H9 (cell line): ENCODE measurements around the gene VGF. TPM values are rescaled to one million over a fixed set of nuclear protein-coding genes. Genes with fewer than 3 reads are reported as not detected.
A peak's percentile ranks its signal among the peaks of the same experiment; 100 is the strongest.

ENCODE experiments used
- DNase-seq: peaks from one replicate; pipeline ENCODE4 v3.0.0-alpha.2; 2017
- H2AFZ ChIP-seq: one replicate; pipeline ENCODE4 v1.6.1; 2013; ENCODE audit warnings: mild to moderate bottlenecking, low read length, control low read depth, moderate library complexity
- H2AK5ac ChIP-seq: 2 replicates; pipeline ENCODE4 v1.6.1; 2013; ENCODE audit warnings: low read length, control low read depth, mixed read lengths; ENCODE audit not compliant: insufficient read length
- H2BK120ac ChIP-seq: one replicate; pipeline ENCODE4 v1.6.1; 2013; ENCODE audit warnings: low read depth, mild to moderate bottlenecking, low read length, control low read depth, inconsistent platforms; ENCODE audit not compliant: poor library complexity, severe bottlenecking
- H2BK12ac ChIP-seq: 2 replicates; pipeline ENCODE4 v1.6.1; 2013; ENCODE audit warnings: low read length, control low read depth, mixed read lengths, low read depth; ENCODE audit not compliant: insufficient read length
- H2BK15ac ChIP-seq: 2 replicates; pipeline ENCODE4 v1.6.1; 2013; ENCODE audit warnings: low read depth, low read length, control low read depth
- H2BK20ac ChIP-seq: one replicate; pipeline ENCODE4 v1.6.1; 2013; ENCODE audit warnings: low read depth, mild to moderate bottlenecking, low read length, control low read depth, inconsistent platforms; ENCODE audit not compliant: poor library complexity, severe bottlenecking
- H2BK5ac ChIP-seq: 2 replicates; pipeline ENCODE4 v1.6.1; 2013; ENCODE audit warnings: low read length, control low read depth, mixed read lengths; ENCODE audit not compliant: insufficient read length
- H3K14ac ChIP-seq: 2 replicates; pipeline ENCODE4 v1.6.1; 2013; ENCODE audit warnings: low read length, control low read depth; ENCODE audit not compliant: insufficient read depth
- H3K18ac ChIP-seq: 2 replicates; pipeline ENCODE4 v1.6.1; 2013; ENCODE audit warnings: low read depth, mild to moderate bottlenecking, mixed read lengths, low read length, control low read depth; ENCODE audit not compliant: insufficient read length
- H3K23ac ChIP-seq: 2 replicates; pipeline ENCODE4 v1.6.1; 2013; ENCODE audit warnings: low read length, control low read depth, mixed read lengths, low read depth; ENCODE audit not compliant: insufficient read length
- H3K23me2 ChIP-seq: 2 replicates; pipeline ENCODE4 v1.6.1; 2013; ENCODE audit warnings: low read depth, mild to moderate bottlenecking, mixed read lengths, low read length, control low read depth; ENCODE audit not compliant: insufficient read length, poor library complexity, severe bottlenecking
- H3K27ac ChIP-seq: 2 replicates; pipeline ENCODE4 v1.5.1; 2013; ENCODE audit warnings: low read length, control low read depth, mixed read lengths, low read depth; ENCODE audit not compliant: insufficient read length
- H3K27me3 ChIP-seq: 2 replicates; pipeline ENCODE4 v1.6.1; 2013; ENCODE audit warnings: low read length, control low read depth, inconsistent platforms; ENCODE audit not compliant: insufficient read depth
- H3K4ac ChIP-seq: 2 replicates; pipeline ENCODE4 v1.6.1; 2013; ENCODE audit warnings: low read depth, mild to moderate bottlenecking, control low read depth, inconsistent platforms, low read length, moderate library complexity
- H3K4me1 ChIP-seq: 2 replicates; pipeline ENCODE4 v1.6.1; 2013; ENCODE audit warnings: low read length, control low read depth, inconsistent platforms; ENCODE audit not compliant: insufficient read depth
- H3K4me2 ChIP-seq: 2 replicates; pipeline ENCODE4 v1.6.1; 2013; ENCODE audit warnings: low read length, control low read depth, mixed read lengths; ENCODE audit not compliant: insufficient read length, insufficient read depth
- H3K56ac ChIP-seq: 2 replicates; pipeline ENCODE4 v1.6.1; 2013; ENCODE audit warnings: low read depth, mild to moderate bottlenecking, mixed read lengths, low read length, control low read depth; ENCODE audit not compliant: insufficient read length
- H3K79me1 ChIP-seq: 2 replicates; pipeline ENCODE4 v1.6.1; 2013; ENCODE audit warnings: low read depth, mild to moderate bottlenecking, moderate library complexity, low read length, control low read depth, inconsistent platforms; ENCODE audit not compliant: insufficient read depth, poor library complexity, severe bottlenecking
- H3K79me2 ChIP-seq: 2 replicates; pipeline ENCODE4 v1.6.1; 2013; ENCODE audit warnings: low read length, control low read depth, inconsistent platforms; ENCODE audit not compliant: insufficient read depth
- H3K9ac ChIP-seq: 2 replicates; pipeline ENCODE4 v1.6.1; 2013; ENCODE audit warnings: low read length, control low read depth, mixed read lengths; ENCODE audit not compliant: insufficient read length; ENCODE audit errors: extremely low read depth
- H3K9me3 ChIP-seq: one replicate; pipeline ENCODE4 v1.6.1; 2013; ENCODE audit warnings: low read depth, low read length, inconsistent platforms; ENCODE audit not compliant: control insufficient read depth
- H3T11ph ChIP-seq: one replicate; pipeline ENCODE4 v1.6.1; 2013; ENCODE audit warnings: mild to moderate bottlenecking, low read length, control low read depth, inconsistent platforms
- H4K20me1 ChIP-seq: one replicate; pipeline ENCODE4 v1.6.1; 2013; ENCODE audit not compliant: control insufficient read depth, insufficient read length, insufficient read depth
- H4K5ac ChIP-seq: 2 replicates; pipeline ENCODE4 v1.6.1; 2013; ENCODE audit warnings: low read depth, mild to moderate bottlenecking, mixed read lengths, low read length, control low read depth; ENCODE audit not compliant: insufficient read length
- H4K8ac ChIP-seq: replicated peaks from 2 replicates; pipeline ENCODE4 v1.6.1; 2013; ENCODE audit warnings: low read length, control low read depth, mixed read lengths, low read depth; ENCODE audit not compliant: insufficient read length
- H4K91ac ChIP-seq: 2 replicates; pipeline ENCODE4 v1.6.1; 2013; ENCODE audit warnings: low read depth, mild to moderate bottlenecking, moderate library complexity, mixed read lengths, low read length, control low read depth; ENCODE audit not compliant: insufficient read length
- H3K27ac Mint-ChIP-seq, 3 experiments: 2 replicates in 2 of 3; 3 replicates in 1 of 3; pipeline ENCODE4 v1.8.0; 2020 to 2021; ENCODE audit warnings: mixed read lengths in 3 of 3, mild to moderate bottlenecking in 1 of 3, moderate library complexity in 1 of 3
- H3K27me3 Mint-ChIP-seq: 2 replicates; pipeline ENCODE4 v1.8.0; 2021; ENCODE audit warnings: low read depth, mild to moderate bottlenecking, moderate library complexity, mixed read lengths
- H3K36me3 Mint-ChIP-seq, 3 experiments: 2 replicates in 2 of 3; 3 replicates in 1 of 3; pipeline ENCODE4 v1.8.0; 2020 to 2021; ENCODE audit warnings: low read depth in 3 of 3, mixed read lengths in 3 of 3; ENCODE audit not compliant: insufficient read depth in 1 of 3
- H3K4me1 Mint-ChIP-seq, 2 experiments: 2 replicates each; pipeline ENCODE4 v1.8.0; 2020; ENCODE audit warnings: mixed read lengths in 2 of 2
- H3K4me3 Mint-ChIP-seq, 2 experiments: 2 replicates in 1 of 2; 3 replicates in 1 of 2; pipeline ENCODE4 v1.8.0; 2020 to 2021; ENCODE audit warnings: mild to moderate bottlenecking in 2 of 2, mixed read lengths in 2 of 2, moderate library complexity in 1 of 2
- H3K9me3 Mint-ChIP-seq, 2 experiments: 2 replicates in 1 of 2; 3 replicates in 1 of 2; pipeline ENCODE4 v1.8.0; 2020; ENCODE audit warnings: mild to moderate bottlenecking in 2 of 2, mixed read lengths in 2 of 2, moderate library complexity in 1 of 2
- WGBS: extraction: QIAGEN DNeasy Blood & Tissue Kit; methylation state at CpG from one replicate; pipeline ENCODE4 v1.1.7; 2013; ENCODE audit warnings: missing lambda C conversion rate, low lambda C conversion rate, mixed read lengths; ENCODE audit not compliant: insufficient read length; ENCODE audit errors: extremely low coverage; 5-methylcytosine and 5-hydroxymethylcytosine counted together
- total RNA-seq: library from RNA; stranded (reverse); gene quantifications from 2 replicates; pipeline ENCODE4 v1.2.1, GENCODE V29; 2021
- TF ChIP-seq, protein P1 (sequence below): fragments of 200-600 bp; sonication (generic); conservative IDR thresholded peaks from 3 replicates; pipeline ENCODE4 v1.8.0; 2021; ENCODE audit warnings: antibody characterized with exemption, mild to moderate bottlenecking

Gene VGF
- total RNA-seq, 1 experiment from 2014 or later: 37.1 TPM

DNA sequence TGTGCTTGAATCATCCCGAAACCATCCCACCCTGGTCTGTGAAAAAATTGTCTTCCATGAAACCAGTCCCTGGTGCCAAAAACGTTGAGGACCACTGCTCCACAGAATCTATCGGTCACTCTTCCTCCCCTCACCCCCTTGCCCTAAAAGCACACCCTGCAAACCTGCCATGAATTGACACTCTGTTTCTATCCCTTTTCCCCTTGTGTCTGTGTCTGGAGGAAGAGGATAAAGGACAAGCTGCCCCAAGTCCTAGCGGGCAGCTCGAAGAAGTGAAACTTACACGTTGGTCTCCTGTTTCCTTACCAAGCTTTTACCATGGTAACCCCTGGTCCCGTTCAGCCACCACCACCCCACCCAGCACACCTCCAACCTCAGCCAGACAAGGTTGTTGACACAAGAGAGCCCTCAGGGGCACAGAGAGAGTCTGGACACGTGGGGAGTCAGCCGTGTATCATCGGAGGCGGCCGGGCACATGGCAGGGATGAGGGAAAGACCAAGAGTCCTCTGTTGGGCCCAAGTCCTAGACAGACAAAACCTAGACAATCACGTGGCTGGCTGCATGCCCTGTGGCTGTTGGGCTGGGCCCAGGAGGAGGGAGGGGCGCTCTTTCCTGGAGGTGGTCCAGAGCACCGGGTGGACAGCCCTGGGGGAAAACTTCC, 39.2 kb downstream of the VGF start:
- Histone ChIP-seq H3K14ac (no peak overlapping the region), H4K91ac (no peak overlapping the region), H3K4ac (no peak overlapping the region), H3K4me1 (peaks cover 13% of the 10 kb centered on the region; the same call in 1 of the 2 replicates), H2AK5ac (no peak overlapping the region), H3K27me3 (no peaks in the 10 kb centered on the region), H4K20me1 (no peaks in the 10 kb centered on the region), H2BK15ac (no peak overlapping the region), H3K23ac (no peak overlapping the region), H4K5ac (no peak overlapping the region), H3K9ac (no peak overlapping the region), H2BK120ac (no peak overlapping the region), H2AFZ (no peak overlapping the region), H3K56ac (no peak overlapping the region), H3K79me1 (no peaks in the 10 kb centered on the region), H2BK5ac (no peak overlapping the region), H2BK20ac (no peak overlapping the region), H3T11ph (no peak overlapping the region), H3K9me3 (no peaks in the 10 kb centered on the region), H3K27ac (no peak overlapping the region), H3K4me2 (no peak overlapping the region), H2BK12ac (no peak overlapping the region), H3K18ac (peak overlapping the region; percentile 63), H3K23me2 (no peaks in the 10 kb centered on the region), H3K79me2 (no peaks in the 10 kb centered on the region), H4K8ac (no peak overlapping the region)
- DNase-seq: no peak
- Mint-ChIP-seq H3K4me1 (peaks cover 41 to 53% of the 10 kb centered on the region in 2 experiments), H3K9me3 (peaks cover 6 to 7% of the 10 kb centered on the region in 2 experiments; a peak in 3 of 5 replicates), H3K27ac (no peak overlapping the region), H3K4me3 (no peak overlapping the region), H3K27me3 (peaks cover 7% of the 10 kb centered on the region), H3K36me3 (peaks cover 0 to 8% (median 5%) of the 10 kb centered on the region in 3 experiments; a peak in 4 of 7 replicates)
- TF ChIP-seq, protein P1, sequence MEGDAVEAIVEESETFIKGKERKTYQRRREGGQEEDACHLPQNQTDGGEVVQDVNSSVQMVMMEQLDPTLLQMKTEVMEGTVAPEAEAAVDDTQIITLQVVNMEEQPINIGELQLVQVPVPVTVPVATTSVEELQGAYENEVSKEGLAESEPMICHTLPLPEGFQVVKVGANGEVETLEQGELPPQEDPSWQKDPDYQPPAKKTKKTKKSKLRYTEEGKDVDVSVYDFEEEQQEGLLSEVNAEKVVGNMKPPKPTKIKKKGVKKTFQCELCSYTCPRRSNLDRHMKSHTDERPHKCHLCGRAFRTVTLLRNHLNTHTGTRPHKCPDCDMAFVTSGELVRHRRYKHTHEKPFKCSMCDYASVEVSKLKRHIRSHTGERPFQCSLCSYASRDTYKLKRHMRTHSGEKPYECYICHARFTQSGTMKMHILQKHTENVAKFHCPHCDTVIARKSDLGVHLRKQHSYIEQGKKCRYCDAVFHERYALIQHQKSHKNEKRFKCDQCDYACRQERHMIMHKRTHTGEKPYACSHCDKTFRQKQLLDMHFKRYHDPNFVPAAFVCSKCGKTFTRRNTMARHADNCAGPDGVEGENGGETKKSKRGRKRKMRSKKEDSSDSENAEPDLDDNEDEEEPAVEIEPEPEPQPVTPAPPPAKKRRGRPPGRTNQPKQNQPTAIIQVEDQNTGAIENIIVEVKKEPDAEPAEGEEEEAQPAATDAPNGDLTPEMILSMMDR: no peak
- WGBS: no CpG with 5 or more reads among the region's 15 CpGs
